ENCODE results near the gene CD247.

The CD247 gene

DNA sequence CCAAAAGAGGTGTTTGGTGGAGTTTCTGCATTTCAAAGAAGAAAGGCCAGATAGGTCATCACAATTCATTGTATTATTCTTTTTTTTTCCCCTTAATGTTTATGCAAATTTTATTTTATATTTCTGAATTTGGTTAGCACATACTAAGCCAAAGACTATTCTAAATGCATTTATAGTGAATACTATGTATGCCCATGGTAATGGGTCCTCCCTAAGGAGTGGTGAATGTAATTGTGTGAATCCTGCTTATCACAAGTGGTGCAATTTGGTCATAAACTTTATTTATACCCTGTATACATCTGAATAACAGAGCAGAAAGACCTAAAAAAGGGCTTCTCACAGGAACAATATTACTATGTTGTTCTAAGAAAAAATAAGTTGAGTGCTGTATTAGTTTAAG is 99.1 kb downstream of the CD247 start:
- no peak for DNase-seq (ENCODE audit: low read depth)
- TF ChIP-seq, protein P1, sequence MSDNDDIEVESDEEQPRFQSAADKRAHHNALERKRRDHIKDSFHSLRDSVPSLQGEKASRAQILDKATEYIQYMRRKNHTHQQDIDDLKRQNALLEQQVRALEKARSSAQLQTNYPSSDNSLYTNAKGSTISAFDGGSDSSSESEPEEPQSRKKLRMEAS (IDR thresholded peaks at IDR 0.05; ENCODE audit: low read depth, low read length), result no peak
- TF ChIP-seq, protein P2, sequence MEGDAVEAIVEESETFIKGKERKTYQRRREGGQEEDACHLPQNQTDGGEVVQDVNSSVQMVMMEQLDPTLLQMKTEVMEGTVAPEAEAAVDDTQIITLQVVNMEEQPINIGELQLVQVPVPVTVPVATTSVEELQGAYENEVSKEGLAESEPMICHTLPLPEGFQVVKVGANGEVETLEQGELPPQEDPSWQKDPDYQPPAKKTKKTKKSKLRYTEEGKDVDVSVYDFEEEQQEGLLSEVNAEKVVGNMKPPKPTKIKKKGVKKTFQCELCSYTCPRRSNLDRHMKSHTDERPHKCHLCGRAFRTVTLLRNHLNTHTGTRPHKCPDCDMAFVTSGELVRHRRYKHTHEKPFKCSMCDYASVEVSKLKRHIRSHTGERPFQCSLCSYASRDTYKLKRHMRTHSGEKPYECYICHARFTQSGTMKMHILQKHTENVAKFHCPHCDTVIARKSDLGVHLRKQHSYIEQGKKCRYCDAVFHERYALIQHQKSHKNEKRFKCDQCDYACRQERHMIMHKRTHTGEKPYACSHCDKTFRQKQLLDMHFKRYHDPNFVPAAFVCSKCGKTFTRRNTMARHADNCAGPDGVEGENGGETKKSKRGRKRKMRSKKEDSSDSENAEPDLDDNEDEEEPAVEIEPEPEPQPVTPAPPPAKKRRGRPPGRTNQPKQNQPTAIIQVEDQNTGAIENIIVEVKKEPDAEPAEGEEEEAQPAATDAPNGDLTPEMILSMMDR (IDR thresholded peaks at IDR 0.05; ENCODE audit: low read depth, low read length), result no peak
- TF ChIP-seq POLR2A (IDR thresholded peaks at IDR 0.05; ENCODE audit: extremely low read depth, insufficient read length), result no peak
- TF ChIP-seq MYC (IDR thresholded peaks at IDR 0.05; ENCODE audit: low read depth, low read length), result no peak
- H3K4me3 ChIP-seq (ENCODE audit: low read depth, low read length), result no peak overlapping the region

DNA sequence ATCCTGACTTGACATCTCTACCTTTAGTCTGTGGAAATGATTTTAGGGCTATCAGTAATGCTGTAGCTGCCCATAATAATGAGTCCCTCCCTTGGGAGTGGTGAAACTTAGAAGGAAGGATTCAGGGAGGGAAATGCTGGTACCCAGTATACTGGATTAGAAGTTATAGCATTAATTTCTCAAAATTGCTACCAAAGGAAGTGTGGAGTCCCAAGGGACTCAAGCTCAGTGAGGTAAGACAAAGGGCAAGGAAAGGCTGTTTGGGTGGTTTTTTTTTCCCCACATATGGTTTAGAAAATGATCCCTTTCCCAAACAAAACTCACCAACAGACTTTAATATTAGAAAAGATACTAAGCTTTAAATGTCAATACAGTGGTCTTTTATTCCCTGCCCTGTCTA is 99.9 kb downstream of the CD247 start:
- peak; percentile 22 for DNase-seq (ENCODE audit: low read depth)
- TF ChIP-seq, protein P2 (IDR thresholded peaks at IDR 0.05; ENCODE audit: low read depth, low read length), result no peak
- no peak for TF ChIP-seq POLR2A (IDR thresholded peaks at IDR 0.05; ENCODE audit: extremely low read depth, insufficient read length)
- no peak for TF ChIP-seq MYC (IDR thresholded peaks at IDR 0.05; ENCODE audit: low read depth, low read length)
- TF ChIP-seq, protein P1 (IDR thresholded peaks at IDR 0.05; ENCODE audit: low read depth, low read length), result no peak
- no peak overlapping the region for H3K4me3 ChIP-seq (ENCODE audit: low read depth, low read length)

DNA sequence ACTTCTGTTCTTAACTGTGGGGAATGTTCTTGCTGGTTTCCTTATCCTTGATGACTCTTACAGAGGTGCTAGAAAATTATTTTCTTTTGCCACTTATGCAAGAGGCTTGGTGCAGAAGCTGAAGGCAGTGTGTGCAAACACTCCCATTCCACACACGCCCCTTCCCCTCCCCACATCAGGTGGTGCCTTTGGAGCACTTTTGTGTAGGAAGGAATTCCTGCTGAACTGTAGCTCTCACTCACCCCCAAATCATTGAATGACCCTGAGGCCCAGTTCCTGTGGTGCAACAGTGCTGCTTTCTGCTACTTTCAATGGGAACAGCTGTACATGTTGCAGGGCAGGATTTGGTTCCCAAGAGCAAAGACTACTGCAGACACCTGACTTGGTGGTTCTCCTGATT is 101.8 kb downstream of the CD247 start:
- TF ChIP-seq MYC (IDR thresholded peaks at IDR 0.05; ENCODE audit: low read depth, low read length) (no peak), POLR2A (IDR thresholded peaks at IDR 0.05; ENCODE audit: extremely low read depth, insufficient read length) (no peak)
- TF ChIP-seq, protein P1 (IDR thresholded peaks at IDR 0.05; ENCODE audit: low read depth, low read length), result no peak
- TF ChIP-seq, protein P2 (IDR thresholded peaks at IDR 0.05; ENCODE audit: low read depth, low read length), result no peak
- no peak for DNase-seq (ENCODE audit: low read depth)
- no peak overlapping the region for H3K4me3 ChIP-seq (ENCODE audit: low read depth, low read length)

DNA sequence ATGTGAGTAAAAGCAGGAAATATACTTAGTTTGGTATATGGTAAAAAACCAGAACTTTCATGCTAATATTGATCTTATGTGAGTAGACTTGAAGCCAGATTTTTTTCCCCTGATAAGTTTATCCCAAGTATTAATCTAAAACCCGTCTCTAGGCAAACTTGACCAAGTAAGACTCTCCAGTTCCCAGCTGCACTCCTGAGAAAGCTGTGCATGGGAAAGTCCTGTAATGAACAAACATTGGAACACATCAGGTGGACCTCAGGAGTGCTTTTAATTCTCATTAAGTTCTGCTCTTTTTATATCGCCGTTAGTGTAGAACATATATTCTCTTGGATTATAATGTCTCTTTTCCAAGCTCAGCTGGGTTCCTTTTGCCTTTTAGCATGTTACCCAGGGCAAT is 105.0 kb downstream of the CD247 start:
- no peak overlapping the region for H3K4me3 ChIP-seq (ENCODE audit: low read depth, low read length)
- TF ChIP-seq POLR2A (IDR thresholded peaks at IDR 0.05; ENCODE audit: extremely low read depth, insufficient read length) (no peak), MYC (IDR thresholded peaks at IDR 0.05; ENCODE audit: low read depth, low read length) (no peak)
- TF ChIP-seq, protein P2 (IDR thresholded peaks at IDR 0.05; ENCODE audit: low read depth, low read length), result no peak
- TF ChIP-seq, protein P1 (IDR thresholded peaks at IDR 0.05; ENCODE audit: low read depth, low read length), result no peak
- DNase-seq (ENCODE audit: low read depth), result no peak

DNA sequence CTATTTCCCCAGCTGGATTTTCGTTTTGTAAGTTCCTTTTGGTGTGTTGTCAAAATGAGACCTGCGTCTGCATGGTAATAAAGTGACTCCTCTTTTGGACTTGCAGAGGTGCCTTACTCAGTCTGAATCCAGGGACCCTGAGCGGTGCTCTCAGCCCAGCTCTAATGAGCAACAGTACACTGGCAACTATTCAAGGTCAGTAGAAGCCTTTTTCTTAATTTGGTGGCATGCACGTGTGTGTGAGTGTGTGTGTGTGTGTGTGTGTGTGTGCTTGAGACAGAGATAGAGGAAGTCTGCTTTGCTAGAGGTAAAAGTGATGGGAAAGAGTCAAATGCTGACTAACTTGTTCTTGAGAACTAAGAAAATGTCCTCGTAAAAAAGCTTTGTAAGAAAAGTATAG is 105.4 kb downstream of the CD247 start:
- TF ChIP-seq POLR2A (IDR thresholded peaks at IDR 0.05; ENCODE audit: extremely low read depth, insufficient read length), result no peak
- no peak for TF ChIP-seq MYC (IDR thresholded peaks at IDR 0.05; ENCODE audit: low read depth, low read length)
- TF ChIP-seq, protein P1 (IDR thresholded peaks at IDR 0.05; ENCODE audit: low read depth, low read length), result no peak
- TF ChIP-seq, protein P2 (IDR thresholded peaks at IDR 0.05; ENCODE audit: low read depth, low read length), result no peak
- no peak for DNase-seq (ENCODE audit: low read depth)
- H3K4me3 ChIP-seq (ENCODE audit: low read depth, low read length), result no peak overlapping the region

DNA sequence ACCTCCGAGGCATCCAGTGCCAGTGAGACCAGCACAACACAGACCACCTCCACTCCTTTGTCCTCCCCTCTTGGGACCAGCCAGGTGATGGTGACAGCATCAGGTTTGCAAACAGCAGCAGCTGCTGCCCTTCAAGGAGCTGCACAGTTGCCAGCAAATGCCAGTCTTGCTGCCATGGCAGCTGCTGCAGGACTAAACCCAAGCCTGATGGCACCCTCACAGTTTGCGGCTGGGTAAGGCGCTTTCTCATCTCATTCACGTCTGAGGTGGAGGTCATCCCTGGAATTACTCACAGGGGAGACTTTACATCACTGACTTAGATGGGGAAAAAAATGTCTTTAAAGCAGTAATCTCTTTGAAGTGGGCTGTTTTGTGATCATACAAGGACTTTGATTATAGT is 106.3 kb downstream of the CD247 start:
- TF ChIP-seq POLR2A (IDR thresholded peaks at IDR 0.05; ENCODE audit: extremely low read depth, insufficient read length) (no peak), MYC (IDR thresholded peaks at IDR 0.05; ENCODE audit: low read depth, low read length) (no peak)
- no peak overlapping the region for H3K4me3 ChIP-seq (ENCODE audit: low read depth, low read length)
- no peak for DNase-seq (ENCODE audit: low read depth)

Measured in NB4 (cell line).